WTC11 (cell line): ENCODE data around the gene ASPN. TPM values are rescaled to one million over a fixed set of nuclear protein-coding genes. Genes with fewer than 3 reads are reported as not detected.

Experiments used
- ATAC-seq: fragments of 200-7000 bp; cut with Tn5 transposase; 2 replicates; pipeline ENCODE4 v1.10.0; 2021; ENCODE audit warnings: mild to moderate bottlenecking, moderate library complexity
- CTCF ChIA-PET: fragments of 300-600 bp; sonication (Branson Sonifier 250); formaldehyde crosslinking; loops from one replicate; lab custom pipeline; 2021; ENCODE audit warnings: antibody characterized with exemption; lab: Charles Lee
- POLR2A ChIA-PET: fragments of 350-600 bp; sonication (Branson Sonifier 250); formaldehyde crosslinking; loops from one replicate; lab custom pipeline; 2021; ENCODE audit warnings: antibody characterized with exemption; lab: Charles Lee
- DNase-seq: peaks from one replicate; pipeline ENCODE4 v3.0.0; 2021; ENCODE audit warnings: low spot score
- H3K27ac Mint-ChIP-seq: 2 replicates; pipeline ENCODE4 v1.8.0; 2021; ENCODE audit warnings: mixed read lengths
- H3K27me3 Mint-ChIP-seq: 2 replicates; pipeline ENCODE4 v1.8.0; 2021; ENCODE audit warnings: low read depth, mild to moderate bottlenecking, moderate library complexity, mixed read lengths
- H3K36me3 Mint-ChIP-seq: 2 replicates; pipeline ENCODE4 v1.8.0; 2021; ENCODE audit warnings: mixed read lengths
- H3K4me1 Mint-ChIP-seq: 2 replicates; pipeline ENCODE4 v1.8.0; 2022; ENCODE audit warnings: mixed read lengths
- H3K4me3 Mint-ChIP-seq: 2 replicates; pipeline ENCODE4 v1.8.0; 2021; ENCODE audit warnings: mild to moderate bottlenecking, moderate library complexity, mixed read lengths
- H3K9me3 Mint-ChIP-seq: 2 replicates; pipeline ENCODE4 v1.8.0; 2021; ENCODE audit warnings: mixed read lengths
- CBFB ChIP-seq: sonication (generic); formaldehyde crosslinking; IDR thresholded peaks from 2 replicates; pipeline ENCODE4 v1.8.1; 2022; ENCODE audit warnings: mild to moderate bottlenecking, low read depth, missing genetic modification reagents
- ELF4 ChIP-seq: sonication (generic); formaldehyde crosslinking; IDR thresholded peaks from 2 replicates; pipeline ENCODE4 v1.8.1; 2022; ENCODE audit warnings: low read depth, mild to moderate bottlenecking, moderate library complexity, missing genetic modification reagents
- FOXP1 ChIP-seq: sonication (generic); formaldehyde crosslinking; IDR thresholded peaks from 2 replicates; pipeline ENCODE4 v1.8.0; 2022; ENCODE audit warnings: missing genetic modification reagents, mild to moderate bottlenecking, moderate library complexity, borderline replicate concordance
- NR3C1 ChIP-seq: sonication (generic); formaldehyde crosslinking; conservative IDR thresholded peaks from 2 replicates; pipeline ENCODE4 v1.8.1; 2023; ENCODE audit warnings: low read depth, mild to moderate bottlenecking, missing genetic modification reagents
- RELA ChIP-seq: sonication (generic); formaldehyde crosslinking; IDR thresholded peaks from 2 replicates; pipeline ENCODE4 v1.8.1; 2022; ENCODE audit warnings: missing genetic modification reagents, mild to moderate bottlenecking, borderline replicate concordance
- TCF7 ChIP-seq: sonication (generic); formaldehyde crosslinking; IDR thresholded peaks from 2 replicates; pipeline ENCODE4 v1.8.0; 2022; ENCODE audit warnings: mild to moderate bottlenecking, low read depth, missing genetic modification reagents, moderate library complexity
- ZNF138 ChIP-seq: sonication (generic); formaldehyde crosslinking; conservative IDR thresholded peaks from 2 replicates; pipeline ENCODE4 v1.8.1; 2022; ENCODE audit warnings: mild to moderate bottlenecking, moderate library complexity, missing genetic modification reagents
- ZNF396 ChIP-seq: fragments of 250-450 bp; sonication (Bioruptor Pico); IDR thresholded peaks from 2 replicates; pipeline ENCODE4 v1.8.0; 2021; ENCODE audit warnings: mild to moderate bottlenecking, moderate library complexity, borderline replicate concordance
- total RNA-seq: library from RNA; stranded (reverse); gene quantifications from 3 replicates; pipeline ENCODE4 v1.2.3, GENCODE V29; 2021
- TF ChIP-seq, protein P1 (sequence below): sonication (generic); formaldehyde crosslinking; IDR thresholded peaks from 2 replicates; pipeline ENCODE4 v1.8.1; 2023; ENCODE audit warnings: mild to moderate bottlenecking, missing genetic modification reagents
- TF ChIP-seq, protein P2 (sequence below): fragments of 250-450 bp; sonication (Bioruptor Pico); IDR thresholded peaks from 2 replicates; pipeline ENCODE4 v1.8.0; 2021; ENCODE audit warnings: mild to moderate bottlenecking
- TF ChIP-seq, protein P3 (sequence below): sonication (generic); formaldehyde crosslinking; IDR thresholded peaks from 2 replicates; pipeline ENCODE4 v1.8.0; 2022; ENCODE audit warnings: missing genetic modification reagents
- TF ChIP-seq, protein P4 (sequence below): sonication (generic); formaldehyde crosslinking; IDR thresholded peaks from 2 replicates; pipeline ENCODE4 v1.8.1; 2022; ENCODE audit warnings: mild to moderate bottlenecking, missing genetic modification reagents, moderate library complexity, borderline replicate concordance
- TF ChIP-seq, protein P5 (sequence below): sonication (generic); formaldehyde crosslinking; IDR thresholded peaks from 2 replicates; pipeline ENCODE4 v1.8.0; 2022; ENCODE audit warnings: mild to moderate bottlenecking, missing genetic modification reagents

Gene ASPN
- total RNA-seq, 1 experiment from 2014 or later, result not detected

DNA sequence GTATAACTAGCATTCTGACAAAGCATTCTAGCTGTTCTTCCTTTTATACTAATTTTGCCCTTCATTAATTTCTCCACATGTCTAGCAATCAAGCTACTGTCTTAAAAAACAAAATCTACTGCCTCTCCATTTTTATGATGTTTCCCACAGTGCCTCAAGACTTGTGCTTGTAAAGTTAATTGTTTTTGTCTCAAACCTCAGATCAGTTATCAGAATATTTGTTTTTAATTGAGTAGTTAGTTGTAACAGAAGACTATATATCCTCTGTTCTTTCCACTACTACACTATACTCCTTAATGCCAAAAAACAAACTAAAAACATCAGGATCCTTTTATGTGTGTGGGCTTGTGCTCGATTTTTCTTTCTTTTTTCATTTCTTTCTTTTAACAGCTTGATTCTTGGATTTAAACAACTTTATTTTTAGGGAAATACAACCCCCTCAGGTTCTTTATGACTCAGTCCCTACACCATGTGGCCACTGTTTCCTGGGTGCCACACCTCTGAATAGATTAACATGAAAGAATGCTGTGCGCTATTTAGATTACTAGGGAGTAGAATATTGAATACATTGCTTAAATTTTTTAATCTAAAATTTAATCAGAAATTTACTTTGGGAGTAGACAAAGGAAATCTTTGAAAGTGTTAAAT lies 1.2 kb downstream of the ASPN start (continued):
- TF ChIP-seq, protein P1, sequence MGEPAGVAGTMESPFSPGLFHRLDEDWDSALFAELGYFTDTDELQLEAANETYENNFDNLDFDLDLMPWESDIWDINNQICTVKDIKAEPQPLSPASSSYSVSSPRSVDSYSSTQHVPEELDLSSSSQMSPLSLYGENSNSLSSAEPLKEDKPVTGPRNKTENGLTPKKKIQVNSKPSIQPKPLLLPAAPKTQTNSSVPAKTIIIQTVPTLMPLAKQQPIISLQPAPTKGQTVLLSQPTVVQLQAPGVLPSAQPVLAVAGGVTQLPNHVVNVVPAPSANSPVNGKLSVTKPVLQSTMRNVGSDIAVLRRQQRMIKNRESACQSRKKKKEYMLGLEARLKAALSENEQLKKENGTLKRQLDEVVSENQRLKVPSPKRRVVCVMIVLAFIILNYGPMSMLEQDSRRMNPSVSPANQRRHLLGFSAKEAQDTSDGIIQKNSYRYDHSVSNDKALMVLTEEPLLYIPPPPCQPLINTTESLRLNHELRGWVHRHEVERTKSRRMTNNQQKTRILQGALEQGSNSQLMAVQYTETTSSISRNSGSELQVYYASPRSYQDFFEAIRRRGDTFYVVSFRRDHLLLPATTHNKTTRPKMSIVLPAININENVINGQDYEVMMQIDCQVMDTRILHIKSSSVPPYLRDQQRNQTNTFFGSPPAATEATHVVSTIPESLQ (CRISPR knock-in tag), result no peak
- TF ChIP-seq, all 79 proteins: peak for 0

DNA sequence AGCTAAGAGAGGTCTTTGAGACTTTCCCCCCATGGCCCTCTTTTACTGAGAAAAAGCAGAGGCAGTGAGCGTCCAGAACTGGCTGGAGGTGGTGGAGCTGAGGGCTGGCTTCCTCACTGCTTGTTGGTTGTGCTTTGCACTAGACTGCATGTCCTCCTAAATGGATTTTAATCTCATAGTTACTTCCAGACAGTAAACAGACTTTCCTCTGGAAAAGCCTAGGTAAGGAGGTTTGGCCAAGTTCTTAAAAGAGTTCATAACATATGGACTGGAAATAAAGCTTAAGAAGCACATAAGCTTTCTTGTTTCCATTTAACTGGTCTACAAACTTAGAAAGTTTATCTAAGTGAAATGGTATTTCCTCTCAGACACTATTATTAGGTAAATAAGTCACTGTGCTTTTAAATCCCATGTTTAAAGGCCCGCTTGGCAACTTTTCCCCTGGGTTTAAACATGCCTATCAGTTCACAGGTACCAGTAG lies 2.0 kb downstream of the ASPN start:
- no peak overlapping the region for H3K4me3 Mint-ChIP-seq
- TF ChIP-seq ELF4 (CRISPR knock-in tag) (no peak), FOXP1 (CRISPR knock-in tag) (no peak), RELA (CRISPR knock-in tag) (no peak), ZNF396 (CRISPR knock-in tag) (no peak), ZNF138 (CRISPR knock-in tag) (no peak), TCF7 (no peak), CBFB (CRISPR knock-in tag) (no peak), NR3C1 (CRISPR knock-in tag) (no peak)
- TF ChIP-seq, protein P2, sequence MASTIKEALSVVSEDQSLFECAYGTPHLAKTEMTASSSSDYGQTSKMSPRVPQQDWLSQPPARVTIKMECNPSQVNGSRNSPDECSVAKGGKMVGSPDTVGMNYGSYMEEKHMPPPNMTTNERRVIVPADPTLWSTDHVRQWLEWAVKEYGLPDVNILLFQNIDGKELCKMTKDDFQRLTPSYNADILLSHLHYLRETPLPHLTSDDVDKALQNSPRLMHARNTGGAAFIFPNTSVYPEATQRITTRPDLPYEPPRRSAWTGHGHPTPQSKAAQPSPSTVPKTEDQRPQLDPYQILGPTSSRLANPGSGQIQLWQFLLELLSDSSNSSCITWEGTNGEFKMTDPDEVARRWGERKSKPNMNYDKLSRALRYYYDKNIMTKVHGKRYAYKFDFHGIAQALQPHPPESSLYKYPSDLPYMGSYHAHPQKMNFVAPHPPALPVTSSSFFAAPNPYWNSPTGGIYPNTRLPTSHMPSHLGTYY (CRISPR knock-in tag), result no peak
- TF ChIP-seq, protein P3, sequence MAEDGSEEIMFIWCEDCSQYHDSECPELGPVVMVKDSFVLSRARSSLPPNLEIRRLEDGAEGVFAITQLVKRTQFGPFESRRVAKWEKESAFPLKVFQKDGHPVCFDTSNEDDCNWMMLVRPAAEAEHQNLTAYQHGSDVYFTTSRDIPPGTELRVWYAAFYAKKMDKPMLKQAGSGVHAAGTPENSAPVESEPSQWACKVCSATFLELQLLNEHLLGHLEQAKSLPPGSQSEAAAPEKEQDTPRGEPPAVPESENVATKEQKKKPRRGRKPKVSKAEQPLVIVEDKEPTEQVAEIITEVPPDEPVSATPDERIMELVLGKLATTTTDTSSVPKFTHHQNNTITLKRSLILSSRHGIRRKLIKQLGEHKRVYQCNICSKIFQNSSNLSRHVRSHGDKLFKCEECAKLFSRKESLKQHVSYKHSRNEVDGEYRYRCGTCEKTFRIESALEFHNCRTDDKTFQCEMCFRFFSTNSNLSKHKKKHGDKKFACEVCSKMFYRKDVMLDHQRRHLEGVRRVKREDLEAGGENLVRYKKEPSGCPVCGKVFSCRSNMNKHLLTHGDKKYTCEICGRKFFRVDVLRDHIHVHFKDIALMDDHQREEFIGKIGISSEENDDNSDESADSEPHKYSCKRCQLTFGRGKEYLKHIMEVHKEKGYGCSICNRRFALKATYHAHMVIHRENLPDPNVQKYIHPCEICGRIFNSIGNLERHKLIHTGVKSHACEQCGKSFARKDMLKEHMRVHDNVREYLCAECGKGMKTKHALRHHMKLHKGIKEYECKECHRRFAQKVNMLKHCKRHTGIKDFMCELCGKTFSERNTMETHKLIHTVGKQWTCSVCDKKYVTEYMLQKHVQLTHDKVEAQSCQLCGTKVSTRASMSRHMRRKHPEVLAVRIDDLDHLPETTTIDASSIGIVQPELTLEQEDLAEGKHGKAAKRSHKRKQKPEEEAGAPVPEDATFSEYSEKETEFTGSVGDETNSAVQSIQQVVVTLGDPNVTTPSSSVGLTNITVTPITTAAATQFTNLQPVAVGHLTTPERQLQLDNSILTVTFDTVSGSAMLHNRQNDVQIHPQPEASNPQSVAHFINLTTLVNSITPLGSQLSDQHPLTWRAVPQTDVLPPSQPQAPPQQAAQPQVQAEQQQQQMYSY, result no peak
- TF ChIP-seq, protein P4, sequence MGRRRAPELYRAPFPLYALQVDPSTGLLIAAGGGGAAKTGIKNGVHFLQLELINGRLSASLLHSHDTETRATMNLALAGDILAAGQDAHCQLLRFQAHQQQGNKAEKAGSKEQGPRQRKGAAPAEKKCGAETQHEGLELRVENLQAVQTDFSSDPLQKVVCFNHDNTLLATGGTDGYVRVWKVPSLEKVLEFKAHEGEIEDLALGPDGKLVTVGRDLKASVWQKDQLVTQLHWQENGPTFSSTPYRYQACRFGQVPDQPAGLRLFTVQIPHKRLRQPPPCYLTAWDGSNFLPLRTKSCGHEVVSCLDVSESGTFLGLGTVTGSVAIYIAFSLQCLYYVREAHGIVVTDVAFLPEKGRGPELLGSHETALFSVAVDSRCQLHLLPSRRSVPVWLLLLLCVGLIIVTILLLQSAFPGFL (CRISPR knock-in tag), result no peak
- TF ChIP-seq, protein P5, sequence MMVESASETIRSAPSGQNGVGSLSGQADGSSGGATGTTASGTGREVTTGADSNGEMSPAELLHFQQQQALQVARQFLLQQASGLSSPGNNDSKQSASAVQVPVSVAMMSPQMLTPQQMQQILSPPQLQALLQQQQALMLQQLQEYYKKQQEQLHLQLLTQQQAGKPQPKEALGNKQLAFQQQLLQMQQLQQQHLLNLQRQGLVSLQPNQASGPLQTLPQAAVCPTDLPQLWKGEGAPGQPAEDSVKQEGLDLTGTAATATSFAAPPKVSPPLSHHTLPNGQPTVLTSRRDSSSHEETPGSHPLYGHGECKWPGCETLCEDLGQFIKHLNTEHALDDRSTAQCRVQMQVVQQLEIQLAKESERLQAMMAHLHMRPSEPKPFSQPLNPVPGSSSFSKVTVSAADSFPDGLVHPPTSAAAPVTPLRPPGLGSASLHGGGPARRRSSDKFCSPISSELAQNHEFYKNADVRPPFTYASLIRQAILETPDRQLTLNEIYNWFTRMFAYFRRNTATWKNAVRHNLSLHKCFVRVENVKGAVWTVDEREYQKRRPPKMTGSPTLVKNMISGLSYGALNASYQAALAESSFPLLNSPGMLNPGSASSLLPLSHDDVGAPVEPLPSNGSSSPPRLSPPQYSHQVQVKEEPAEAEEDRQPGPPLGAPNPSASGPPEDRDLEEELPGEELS (CRISPR knock-in tag), result no peak
- TF ChIP-seq, all 79 proteins: peak for 0
- peak; percentile 39; the same call in 1 of the 2 replicates for ATAC-seq
- no peak for DNase-seq
- Mint-ChIP-seq H3K27me3 (no peaks in the 10 kb centered on the region), H3K4me1 (peaks cover 17% of the 10 kb centered on the region), H3K36me3 (peaks cover 2% of the 10 kb centered on the region; the same call in 1 of the 2 replicates), H3K9me3 (peaks cover 4% of the 10 kb centered on the region), H3K27ac (no peak overlapping the region; the same call in 1 of the 2 replicates)
- ChIA-PET CTCF (interaction anchor here (0.9 kb wide), 1 partner anchor 22 kb away, joined by 3 read pairs; no protein-coding TSS in a partner anchor), POLR2A (no interaction called here)
